ENCODE measurements around the gene MYZAP.

Gene MYZAP

DNA sequence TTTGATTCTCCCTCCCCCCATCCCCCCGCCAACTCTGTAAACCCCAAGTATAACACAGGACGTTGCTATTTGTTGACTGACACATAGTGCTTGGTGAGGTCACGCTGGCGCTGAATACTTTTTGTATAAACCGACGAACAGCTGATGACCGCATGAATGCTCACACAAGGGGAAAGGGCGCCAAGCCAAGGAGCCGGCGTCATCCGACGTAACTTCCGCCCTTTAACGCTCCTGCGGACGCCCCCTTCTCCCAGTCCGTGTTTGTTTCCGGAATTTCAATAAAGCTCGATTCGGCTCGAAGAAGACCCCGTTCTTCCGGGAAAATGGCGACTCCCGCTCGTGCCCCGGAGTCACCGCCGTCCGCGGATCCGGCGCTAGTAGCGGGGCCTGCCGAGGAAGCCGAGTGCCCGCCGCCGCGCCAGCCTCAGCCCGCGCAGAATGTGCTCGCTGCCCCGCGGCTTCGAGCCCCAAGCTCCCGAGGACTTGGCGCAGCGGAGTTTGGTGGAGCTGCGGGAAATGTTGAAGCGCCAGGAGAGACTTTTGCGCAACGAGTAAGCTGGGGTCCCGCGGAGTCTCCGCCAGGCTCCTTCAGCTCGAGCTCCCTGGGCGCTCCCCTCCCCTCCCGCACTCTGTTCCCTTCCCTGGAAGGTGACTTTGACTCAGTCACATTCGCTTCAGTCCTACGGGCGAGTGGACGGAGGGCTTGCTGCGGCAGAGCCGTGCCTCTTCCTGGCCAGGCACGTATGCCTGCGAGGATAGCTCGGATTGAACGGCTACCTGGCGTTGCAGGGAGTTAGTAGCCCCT, 114.9 kb downstream of the MYZAP start, which contains the start of gene POLR2M:
TSS of gene POLR2M (plus strand) at position 310 of the 805 bp plus-strand sequence. CDS start at position 439, 129 bp downstream.
- TF ChIP-seq SIN3A (IDR thresholded peaks at IDR 0.05; ENCODE audit: borderline replicate concordance, insufficient read depth, low read length) (peak; percentile 65; the same call in 1 of the 2 replicates), POLR2AphosphoS5 (IDR thresholded peaks at IDR 0.05; ENCODE audit: low read depth, low read length) (peak; percentile 67), TAF1 (IDR thresholded peaks at IDR 0.05; ENCODE audit: borderline replicate concordance, insufficient read depth, low read length) (peak; percentile 76; the same call in 1 of the 2 replicates), FOXP2 (optimal IDR thresholded peaks at IDR 0.05; ENCODE audit: borderline replicate concordance, extremely low read depth, extremely low read length, insufficient read depth) (peak; percentile 3), REST (IDR thresholded peaks at IDR 0.05; ENCODE audit: insufficient read depth in 1 of 2, low read depth in 2 of 2, low read length in 2 of 2) (no peak)

DNA sequence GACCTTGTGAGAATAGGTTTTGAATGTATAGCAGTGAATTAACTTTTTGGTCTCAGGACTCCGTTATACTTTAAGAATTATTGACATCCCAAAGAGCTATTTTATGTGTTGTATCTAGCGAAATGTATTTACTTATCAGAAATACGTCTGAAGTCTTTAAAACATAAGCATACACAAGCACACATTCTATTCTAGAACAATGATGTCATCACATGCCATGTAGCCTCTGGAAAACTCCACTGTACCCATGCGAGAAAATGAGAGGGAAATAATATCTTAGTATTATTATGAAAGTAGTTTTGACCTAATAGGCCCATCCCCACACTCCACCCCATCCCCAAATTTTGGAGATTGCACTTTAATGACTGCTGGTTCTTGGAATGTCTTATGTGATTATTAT, 116.3 kb downstream of the MYZAP start:
- TF ChIP-seq TAF1 (IDR thresholded peaks at IDR 0.05; ENCODE audit: borderline replicate concordance, insufficient read depth, low read length) = no peak
- TF ChIP-seq POLR2AphosphoS5 (IDR thresholded peaks at IDR 0.05; ENCODE audit: low read depth, low read length) = no peak
- no peak for TF ChIP-seq SIN3A (IDR thresholded peaks at IDR 0.05; ENCODE audit: borderline replicate concordance, insufficient read depth, low read length)
- TF ChIP-seq REST (IDR thresholded peaks at IDR 0.05; ENCODE audit: insufficient read depth in 1 of 2, low read depth in 2 of 2, low read length in 2 of 2) = no peak
- TF ChIP-seq FOXP2 (optimal IDR thresholded peaks at IDR 0.05; ENCODE audit: borderline replicate concordance, extremely low read depth, extremely low read length, insufficient read depth) = no peak

- TF ChIP-seq REST (IDR thresholded peaks at IDR 0.05; ENCODE audit: insufficient read depth in 1 of 2, low read depth in 2 of 2, low read length in 2 of 2) (no peak), FOXP2 (optimal IDR thresholded peaks at IDR 0.05; ENCODE audit: borderline replicate concordance, extremely low read depth, extremely low read length, insufficient read depth) (no peak), TAF1 (IDR thresholded peaks at IDR 0.05; ENCODE audit: borderline replicate concordance, insufficient read depth, low read length) (no peak), POLR2AphosphoS5 (IDR thresholded peaks at IDR 0.05; ENCODE audit: low read depth, low read length) (no peak), SIN3A (IDR thresholded peaks at IDR 0.05; ENCODE audit: borderline replicate concordance, insufficient read depth, low read length) (no peak)
Measured at GRCh38 chr15:57718309-57718708, 126.6 kb downstream of the MYZAP start.

- TF ChIP-seq REST (IDR thresholded peaks at IDR 0.05; ENCODE audit: insufficient read depth in 1 of 2, low read depth in 2 of 2, low read length in 2 of 2) = no peak
- TF ChIP-seq FOXP2 (optimal IDR thresholded peaks at IDR 0.05; ENCODE audit: borderline replicate concordance, extremely low read depth, extremely low read length, insufficient read depth) = no peak
- no peak for TF ChIP-seq TAF1 (IDR thresholded peaks at IDR 0.05; ENCODE audit: borderline replicate concordance, insufficient read depth, low read length)
- TF ChIP-seq SIN3A (IDR thresholded peaks at IDR 0.05; ENCODE audit: borderline replicate concordance, insufficient read depth, low read length) = no peak
- TF ChIP-seq POLR2AphosphoS5 (IDR thresholded peaks at IDR 0.05; ENCODE audit: low read depth, low read length) = no peak
Measured at GRCh38 chr15:57720867-57721266, 129.2 kb downstream of the MYZAP start.
